ENCODE results near the gene TMEM238.

Gene TMEM238

GRCh38 chr19:55377356-55378131, 6.5 kb downstream of the TMEM238 start:
- DNase-seq (ENCODE audit: low spot score) = no peak

GRCh38 chr19:55376241-55376933, 7.7 kb downstream of the TMEM238 start, which contains the start of gene TMEM190:
Gene TMEM190, plus strand, starts transcription at chr19:55376826. Its CDS starts 28 bp downstream, at chr19:55376854.
- peak; percentile 69 for DNase-seq (ENCODE audit: low spot score)

GRCh38 chr19:55373993-55374757, 9.9 kb downstream of the TMEM238 start:
- DNase-seq (ENCODE audit: low spot score) = peak; percentile 57

GRCh38 chr19:55373306-55373992, 10.6 kb downstream of the TMEM238 start:
- no peak for DNase-seq (ENCODE audit: low spot score)

- DNase-seq (ENCODE audit: low spot score) = peak; percentile 54
These were observed 11.6 kb downstream of the TMEM238 start for GRCh38 chr19:55372316-55373081.

GRCh38 chr19:55370305-55370988, 13.6 kb downstream of the TMEM238 start, which contains the start of gene IL11:
Gene IL11, minus strand, starts transcription at chr19:55370463. Its CDS starts 153 bp downstream, at chr19:55370310.
- DNase-seq (ENCODE audit: low spot score) = no peak

GRCh38 chr19:55369653-55370304, 14.3 kb downstream of the TMEM238 start:
- DNase-seq (ENCODE audit: low spot score) = peak; percentile 87

- peak; percentile 75 for DNase-seq (ENCODE audit: low spot score)
These were observed 15.2 kb downstream of the TMEM238 start for GRCh38 chr19:55368701-55369563.

GRCh38 chr19:55368106-55368505, 16.0 kb downstream of the TMEM238 start:
- DNase-seq (ENCODE audit: low spot score) = no peak

- DNase-seq (ENCODE audit: low spot score) = no peak
These were observed 17.3 kb downstream of the TMEM238 start for GRCh38 chr19:55366790-55367189.

- DNase-seq (ENCODE audit: low spot score) = no peak
These were observed 18.1 kb downstream of the TMEM238 start for GRCh38 chr19:55365964-55366363.

- DNase-seq (ENCODE audit: low spot score) = no peak
These were observed 18.8 kb downstream of the TMEM238 start for GRCh38 chr19:55365245-55365644.

GRCh38 chr19:55362990-55363716, 20.9 kb downstream of the TMEM238 start, which contains the start of gene GARIN5B:
Gene GARIN5B, minus strand, starts transcription at chr19:55363260. Its CDS starts 194 bp downstream, at chr19:55363066.
- DNase-seq (ENCODE audit: low spot score) = no peak

GRCh38 chr19:55362174-55362989, 21.7 kb downstream of the TMEM238 start:
- no peak for DNase-seq (ENCODE audit: low spot score)

GRCh38 chr19:55360902-55361301, 23.2 kb downstream of the TMEM238 start:
- no peak for DNase-seq (ENCODE audit: low spot score)

- DNase-seq (ENCODE audit: low spot score) = no peak
These were observed 24.9 kb downstream of the TMEM238 start for GRCh38 chr19:55358943-55359908.

Measured in SW480 (cell line).